Measurements from ENCODE around the gene ZCCHC9. TPM values are rescaled to one million over a fixed set of nuclear protein-coding genes. Genes with fewer than 3 reads are reported as not detected.

ZCCHC9 gene
- total and polyA plus RNA-seq, 2 donors (not counting 1 experiment from before 2014, with no cell fraction given), result 8.8 to 23.0 TPM

DNA sequence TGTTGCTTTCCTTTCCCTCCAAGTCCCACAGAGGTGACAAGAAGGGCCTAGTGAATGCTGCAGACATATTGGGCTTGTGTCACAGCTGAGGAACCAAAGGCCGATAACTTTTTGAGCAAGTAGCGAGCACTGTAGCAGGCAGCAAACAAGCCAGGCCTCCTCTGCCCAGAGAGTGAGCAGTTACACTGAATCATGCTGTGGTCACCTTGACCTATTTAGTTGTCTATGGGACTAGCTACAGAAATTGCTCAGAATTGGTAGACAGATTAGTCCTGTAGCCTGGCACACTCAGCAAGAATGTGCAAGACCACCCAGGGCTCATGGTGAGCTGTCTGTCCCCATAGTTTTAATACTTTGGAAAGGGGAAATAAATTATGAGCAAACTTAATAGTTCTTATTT, 25.2 kb downstream of the ZCCHC9 start:
- 100% methylated on average over 2 of the region's 2 CpGs for WGBS (ENCODE audit: insufficient coverage)
- no peaks in the 10 kb centered on the region for H3K4me1 ChIP-seq (ENCODE audit: control insufficient read depth in 2 of 2, insufficient read depth in 2 of 2, low read length in 2 of 2)
- H3K79me2 ChIP-seq (ENCODE audit: control insufficient read depth, insufficient read depth, low read length), result no peaks in the 10 kb centered on the region
- DNase-seq, result no peak
- H3K9me3 ChIP-seq (ENCODE audit: control extremely low read depth in 1 of 3, control insufficient read depth in 2 of 3, insufficient read depth in 1 of 3, low read length in 2 of 3), result no peaks in the 10 kb centered on the region
- H3K9me3 Mint-ChIP-seq (ENCODE audit: insufficient read depth), result no peaks in the 10 kb centered on the region
- H3K9ac ChIP-seq (ENCODE audit: low read length), result no peak overlapping the region
- H3K4me1 Mint-ChIP-seq, result no peaks in the 10 kb centered on the region
- H3K4me3 ChIP-seq (ENCODE audit: control extremely low read depth in 1 of 5, extremely low read depth in 1 of 5, insufficient read depth in 1 of 5, low read depth in 2 of 5, low read length in 4 of 5), result no peak overlapping the region
- H3K4me2 ChIP-seq (replicated peaks; ENCODE audit: low read depth, low read length, poor library complexity, severe bottlenecking), result no peak overlapping the region
- TF ChIP-seq, protein P1, sequence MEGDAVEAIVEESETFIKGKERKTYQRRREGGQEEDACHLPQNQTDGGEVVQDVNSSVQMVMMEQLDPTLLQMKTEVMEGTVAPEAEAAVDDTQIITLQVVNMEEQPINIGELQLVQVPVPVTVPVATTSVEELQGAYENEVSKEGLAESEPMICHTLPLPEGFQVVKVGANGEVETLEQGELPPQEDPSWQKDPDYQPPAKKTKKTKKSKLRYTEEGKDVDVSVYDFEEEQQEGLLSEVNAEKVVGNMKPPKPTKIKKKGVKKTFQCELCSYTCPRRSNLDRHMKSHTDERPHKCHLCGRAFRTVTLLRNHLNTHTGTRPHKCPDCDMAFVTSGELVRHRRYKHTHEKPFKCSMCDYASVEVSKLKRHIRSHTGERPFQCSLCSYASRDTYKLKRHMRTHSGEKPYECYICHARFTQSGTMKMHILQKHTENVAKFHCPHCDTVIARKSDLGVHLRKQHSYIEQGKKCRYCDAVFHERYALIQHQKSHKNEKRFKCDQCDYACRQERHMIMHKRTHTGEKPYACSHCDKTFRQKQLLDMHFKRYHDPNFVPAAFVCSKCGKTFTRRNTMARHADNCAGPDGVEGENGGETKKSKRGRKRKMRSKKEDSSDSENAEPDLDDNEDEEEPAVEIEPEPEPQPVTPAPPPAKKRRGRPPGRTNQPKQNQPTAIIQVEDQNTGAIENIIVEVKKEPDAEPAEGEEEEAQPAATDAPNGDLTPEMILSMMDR (IDR thresholded peaks at IDR 0.05), result no peak
- no peak for TF ChIP-seq EZH2 (IDR thresholded peaks at IDR 0.05; ENCODE audit: borderline replicate concordance, insufficient read depth, low read depth, low read length, poor library complexity, severe bottlenecking)
- intact Hi-C loops (cut with micrococcal nuclease), result no loop called here
- ATAC-seq (ENCODE audit: low read depth), result no peak
- ChIA-PET CTCF (no interaction called here), POLR2A (no interaction called here)
- H3K4me3 Mint-ChIP-seq, result no peak overlapping the region
- no peak overlapping the region for H3K27ac ChIP-seq (ENCODE audit: low read length in 2 of 2)
- H3K27me3 ChIP-seq (replicated peaks in 1 of 4; ENCODE audit: control extremely low read depth in 1 of 4, control insufficient read depth in 3 of 4, insufficient read depth in 4 of 4, low read length in 3 of 4), result no peaks in the 10 kb centered on the region
- H2AFZ ChIP-seq (ENCODE audit: insufficient read depth, low read depth, low read length, poor library complexity, severe bottlenecking), result no peak overlapping the region
- peaks cover 3% of the 10 kb centered on the region for H3K27me3 Mint-ChIP-seq
- H3K27ac Mint-ChIP-seq, result no peak overlapping the region
- H3K36me3 ChIP-seq (replicated peaks in 1 of 2; ENCODE audit: control extremely low read depth in 1 of 2, control insufficient read depth in 1 of 2, extremely low read depth in 1 of 2, insufficient read depth in 2 of 2, low read length in 1 of 2), result no peaks in the 10 kb centered on the region
- H4K20me1 ChIP-seq (ENCODE audit: control insufficient read depth, insufficient read depth, low read length, poor library complexity, severe bottlenecking), result no peaks in the 10 kb centered on the region

DNA sequence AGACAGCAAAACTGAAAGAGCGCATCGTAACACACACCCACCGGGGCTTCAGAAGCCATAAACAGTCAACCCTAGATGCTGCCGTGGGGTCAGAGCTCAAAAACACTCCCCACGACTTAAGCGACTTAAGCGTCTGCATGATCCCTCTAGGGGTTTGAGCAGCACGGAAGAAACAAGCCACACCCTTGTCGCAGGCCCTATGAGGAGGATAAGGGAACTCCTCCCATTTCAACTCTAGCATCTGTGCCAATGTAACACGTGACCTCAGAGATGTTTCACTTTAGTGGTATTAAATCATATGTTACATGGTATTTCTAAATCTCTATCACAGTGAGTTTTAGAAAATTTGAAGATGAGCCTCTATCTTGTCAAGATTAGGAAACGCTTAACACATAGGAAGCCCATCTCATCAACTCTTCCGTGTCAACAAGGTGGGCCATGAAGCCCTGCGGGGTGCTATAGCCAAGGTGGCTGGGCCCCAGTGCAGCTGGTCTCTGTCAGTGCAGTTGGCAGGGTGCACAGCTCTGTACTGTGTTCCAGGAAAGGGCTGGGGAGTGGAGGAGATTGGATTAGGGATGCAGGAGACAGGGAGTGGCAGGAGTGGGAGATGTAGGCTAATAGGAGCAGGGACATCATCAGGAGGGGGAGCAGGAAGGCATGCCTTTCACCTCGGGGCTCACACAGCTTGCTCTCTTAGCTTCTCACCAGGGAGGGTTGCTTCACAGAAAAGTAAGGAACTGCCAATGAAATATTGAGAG, 33.1 kb downstream of the ZCCHC9 start:
- Histone ChIP-seq H3K4me3 (ENCODE audit: control extremely low read depth in 1 of 5, extremely low read depth in 1 of 5, insufficient read depth in 1 of 5, low read depth in 2 of 5, low read length in 4 of 5) (no peak overlapping the region), H3K4me1 (ENCODE audit: control insufficient read depth in 2 of 2, insufficient read depth in 2 of 2, low read length in 2 of 2) (no peaks in the 10 kb centered on the region), H3K36me3 (replicated peaks in 1 of 2; ENCODE audit: control extremely low read depth in 1 of 2, control insufficient read depth in 1 of 2, extremely low read depth in 1 of 2, insufficient read depth in 2 of 2, low read length in 1 of 2) (no peaks in the 10 kb centered on the region), H3K79me2 (ENCODE audit: control insufficient read depth, insufficient read depth, low read length) (no peaks in the 10 kb centered on the region), H3K27me3 (replicated peaks in 1 of 4; ENCODE audit: control extremely low read depth in 1 of 4, control insufficient read depth in 3 of 4, insufficient read depth in 4 of 4, low read length in 3 of 4) (no peaks in the 10 kb centered on the region), H3K27ac (ENCODE audit: low read length in 2 of 2) (no peak overlapping the region), H3K9me3 (ENCODE audit: control extremely low read depth in 1 of 3, control insufficient read depth in 2 of 3, insufficient read depth in 1 of 3, low read length in 2 of 3) (peaks cover 2 to 12% (median 4%) of the 10 kb centered on the region in 3 donors), H4K20me1 (ENCODE audit: control insufficient read depth, insufficient read depth, low read length, poor library complexity, severe bottlenecking) (no peaks in the 10 kb centered on the region), H3K4me2 (replicated peaks; ENCODE audit: low read depth, low read length, poor library complexity, severe bottlenecking) (no peak overlapping the region), H2AFZ (ENCODE audit: insufficient read depth, low read depth, low read length, poor library complexity, severe bottlenecking) (no peak overlapping the region), H3K9ac (ENCODE audit: low read length) (no peak overlapping the region)
- WGBS (ENCODE audit: insufficient coverage), result 93% methylated on average over 4 of the region's 14 CpGs
- intact Hi-C loops (cut with micrococcal nuclease), result no loop called here
- ATAC-seq (ENCODE audit: low read depth) (no peak), DNase-seq (no peak)
- POLR2A ChIA-PET, result no interaction called here
- Mint-ChIP-seq H3K27me3 (peaks cover 6% of the 10 kb centered on the region), H3K9me3 (ENCODE audit: insufficient read depth) (no peaks in the 10 kb centered on the region), H3K4me3 (no peak overlapping the region), H3K4me1 (no peaks in the 10 kb centered on the region), H3K27ac (no peak overlapping the region)
- no peak for TF ChIP-seq EZH2 (IDR thresholded peaks at IDR 0.05; ENCODE audit: borderline replicate concordance, insufficient read depth, low read depth, low read length, poor library complexity, severe bottlenecking)
- TF ChIP-seq, protein P1 (IDR thresholded peaks at IDR 0.05), result no peak
- CTCF ChIA-PET, result no interaction called here

All from B cell (primary cell).